SK-N-SH treated with all-trans-retinoic acid at 6 μM for 48 hours (cell line): ENCODE results near the gene OLFML3.

Experiments
- ATAC-seq: fragments of 200-7000 bp; cut with Tn5 transposase; 3 replicates; pipeline ENCODE4 v1.9.1; 2020; ENCODE audit warnings: mild to moderate bottlenecking, moderate library complexity
- ARNTL ChIP-seq: fragments of 450-650 bp; formaldehyde crosslinking; IDR thresholded peaks from 2 replicates; pipeline ENCODE4 v1.5.0; 2020; ENCODE audit warnings: low read depth, mild to moderate bottlenecking, moderate library complexity, borderline replicate concordance
- BACH2 ChIP-seq: fragments of 250-450 bp; sonication (Bioruptor Pico); IDR thresholded peaks from 2 replicates; pipeline ENCODE4 v1.9.0; 2021; ENCODE audit warnings: mild to moderate bottlenecking, borderline replicate concordance
- CSDC2 ChIP-seq: fragments of 250-450 bp; sonication (Bioruptor Pico); IDR thresholded peaks from 2 replicates; pipeline ENCODE4 v1.5.0; 2020; ENCODE audit warnings: mild to moderate bottlenecking, moderate library complexity
- ESRRG ChIP-seq: fragments of 250-450 bp; sonication (Bioruptor Pico); IDR thresholded peaks from 2 replicates; pipeline ENCODE4 v1.6.1; 2021; ENCODE audit warnings: mild to moderate bottlenecking
- GLIS3 ChIP-seq: fragments of 250-450 bp; sonication (Bioruptor Pico); IDR thresholded peaks from 2 replicates; pipeline ENCODE4 v1.5.0; 2020; ENCODE audit warnings: mild to moderate bottlenecking, moderate library complexity
- ISL1 ChIP-seq: fragments of 250-450 bp; sonication (Bioruptor Pico); IDR thresholded peaks from 2 replicates; pipeline ENCODE4 v2.1.2; 2022; ENCODE audit warnings: mild to moderate bottlenecking, moderate library complexity
- OSR1 ChIP-seq: fragments of 250-450 bp; sonication (Bioruptor Pico); IDR thresholded peaks from 2 replicates; pipeline ENCODE4 v1.8.0; 2022; ENCODE audit warnings: moderate library complexity, mild to moderate bottlenecking, inconsistent platforms
- PPARA ChIP-seq: fragments of 250-450 bp; sonication (Bioruptor Pico); IDR thresholded peaks from 2 replicates; pipeline ENCODE4 v1.5.0; 2020; ENCODE audit warnings: mild to moderate bottlenecking, borderline replicate concordance
- RARB ChIP-seq: fragments of 250-450 bp; sonication (Bioruptor Pico); IDR thresholded peaks from 2 replicates; pipeline ENCODE4 v1.8.0; 2021; ENCODE audit warnings: mild to moderate bottlenecking, moderate library complexity
- SNAI2 ChIP-seq: fragments of 250-450 bp; sonication (Bioruptor Pico); IDR thresholded peaks from 2 replicates; pipeline ENCODE4 v1.5.0; 2020; ENCODE audit warnings: mild to moderate bottlenecking, moderate library complexity
- TCF4 ChIP-seq: fragments of 250-450 bp; sonication (Bioruptor Pico); IDR thresholded peaks from 2 replicates; pipeline ENCODE4 v1.8.0; 2021; ENCODE audit warnings: mild to moderate bottlenecking, moderate library complexity, borderline replicate concordance
- TOX ChIP-seq: fragments of 250-450 bp; sonication (Bioruptor Pico); IDR thresholded peaks from 2 replicates; pipeline ENCODE4 v1.8.0; 2021; ENCODE audit warnings: mild to moderate bottlenecking, moderate library complexity, borderline replicate concordance
- TSHZ2 ChIP-seq: fragments of 250-450 bp; sonication (Bioruptor Pico); IDR thresholded peaks from 2 replicates; pipeline ENCODE4 v1.5.0; 2020; ENCODE audit warnings: mild to moderate bottlenecking, moderate library complexity
- ZC3H10 ChIP-seq: fragments of 250-450 bp; sonication (Bioruptor Pico); IDR thresholded peaks from 2 replicates; pipeline ENCODE4 v1.5.1; 2021; ENCODE audit warnings: mild to moderate bottlenecking, moderate library complexity
- ZFP30 ChIP-seq: fragments of 450-650 bp; formaldehyde crosslinking; IDR thresholded peaks from 2 replicates; pipeline ENCODE4 v1.5.0; 2022; ENCODE audit warnings: mild to moderate bottlenecking, moderate library complexity
- ZNF565 ChIP-seq: fragments of 450-650 bp; formaldehyde crosslinking; conservative IDR thresholded peaks from 2 replicates; pipeline ENCODE4 v1.5.0; 2020; ENCODE audit warnings: low read depth, mild to moderate bottlenecking, moderate library complexity
- ZNF70 ChIP-seq: fragments of 450-650 bp; formaldehyde crosslinking; IDR thresholded peaks from 2 replicates; pipeline ENCODE4 v1.5.0; 2020; ENCODE audit warnings: mild to moderate bottlenecking, moderate library complexity
- ZNF8 ChIP-seq: fragments of 450-650 bp; formaldehyde crosslinking; IDR thresholded peaks from 2 replicates; pipeline ENCODE4 v1.5.0; 2020; ENCODE audit warnings: mild to moderate bottlenecking, moderate library complexity
- TF ChIP-seq, protein P1 (sequence below): fragments of 250-450 bp; sonication (Bioruptor Pico); IDR thresholded peaks from 2 replicates; pipeline ENCODE4 v1.8.0; 2021; ENCODE audit warnings: low read depth, mild to moderate bottlenecking, moderate library complexity, borderline replicate concordance
- TF ChIP-seq, protein P2 (sequence below): fragments of 250-450 bp; sonication (Bioruptor Pico); IDR thresholded peaks from 2 replicates; pipeline ENCODE4 v1.5.1; 2021; ENCODE audit warnings: mild to moderate bottlenecking, moderate library complexity
- TF ChIP-seq, protein P3 (sequence below): fragments of 250-450 bp; sonication (Bioruptor Pico); IDR thresholded peaks from 2 replicates; pipeline ENCODE4 v1.8.0; 2020; ENCODE audit warnings: mild to moderate bottlenecking, moderate library complexity, borderline replicate concordance
- TF ChIP-seq, protein P4 (sequence below): fragments of 250-450 bp; sonication (Bioruptor Pico); IDR thresholded peaks from 2 replicates; pipeline ENCODE4 v1.5.1; 2020; ENCODE audit warnings: low read depth, mild to moderate bottlenecking, moderate library complexity

The OLFML3 gene

DNA sequence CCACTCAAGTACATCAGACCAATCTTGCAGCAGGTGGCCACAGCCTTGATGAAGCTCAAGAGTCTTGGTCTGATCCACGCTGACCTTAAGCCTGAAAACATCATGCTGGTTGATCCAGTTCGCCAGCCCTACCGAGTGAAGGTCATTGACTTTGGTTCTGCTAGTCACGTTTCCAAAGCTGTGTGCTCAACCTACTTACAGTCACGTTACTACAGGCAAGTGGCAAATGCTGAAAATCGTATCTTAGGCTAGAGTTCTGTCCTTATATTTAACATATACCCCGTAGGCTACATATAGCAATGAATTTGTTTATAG lies 38.1 kb upstream of the OLFML3 start:
- TF ChIP-seq PPARA (no peak), ZC3H10 (CRISPR knock-in tag) (no peak), ZNF565 (CRISPR knock-in tag) (no peak), ESRRG (CRISPR knock-in tag) (no peak), ZFP30 (CRISPR knock-in tag) (no peak), TOX (CRISPR knock-in tag) (no peak), ARNTL (no peak), SNAI2 (CRISPR knock-in tag) (no peak), ISL1 (no peak)
- TF ChIP-seq, protein P1, sequence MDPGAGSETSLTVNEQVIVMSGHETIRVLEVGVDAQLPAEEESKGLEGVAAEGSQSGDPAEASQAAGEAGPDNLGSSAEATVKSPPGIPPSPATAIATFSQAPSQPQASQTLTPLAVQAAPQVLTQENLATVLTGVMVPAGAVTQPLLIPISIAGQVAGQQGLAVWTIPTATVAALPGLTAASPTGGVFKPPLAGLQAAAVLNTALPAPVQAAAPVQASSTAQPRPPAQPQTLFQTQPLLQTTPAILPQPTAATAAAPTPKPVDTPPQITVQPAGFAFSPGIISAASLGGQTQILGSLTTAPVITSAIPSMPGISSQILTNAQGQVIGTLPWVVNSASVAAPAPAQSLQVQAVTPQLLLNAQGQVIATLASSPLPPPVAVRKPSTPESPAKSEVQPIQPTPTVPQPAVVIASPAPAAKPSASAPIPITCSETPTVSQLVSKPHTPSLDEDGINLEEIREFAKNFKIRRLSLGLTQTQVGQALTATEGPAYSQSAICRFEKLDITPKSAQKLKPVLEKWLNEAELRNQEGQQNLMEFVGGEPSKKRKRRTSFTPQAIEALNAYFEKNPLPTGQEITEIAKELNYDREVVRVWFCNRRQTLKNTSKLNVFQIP (CRISPR knock-in tag): no peak
- TF ChIP-seq, protein P2, sequence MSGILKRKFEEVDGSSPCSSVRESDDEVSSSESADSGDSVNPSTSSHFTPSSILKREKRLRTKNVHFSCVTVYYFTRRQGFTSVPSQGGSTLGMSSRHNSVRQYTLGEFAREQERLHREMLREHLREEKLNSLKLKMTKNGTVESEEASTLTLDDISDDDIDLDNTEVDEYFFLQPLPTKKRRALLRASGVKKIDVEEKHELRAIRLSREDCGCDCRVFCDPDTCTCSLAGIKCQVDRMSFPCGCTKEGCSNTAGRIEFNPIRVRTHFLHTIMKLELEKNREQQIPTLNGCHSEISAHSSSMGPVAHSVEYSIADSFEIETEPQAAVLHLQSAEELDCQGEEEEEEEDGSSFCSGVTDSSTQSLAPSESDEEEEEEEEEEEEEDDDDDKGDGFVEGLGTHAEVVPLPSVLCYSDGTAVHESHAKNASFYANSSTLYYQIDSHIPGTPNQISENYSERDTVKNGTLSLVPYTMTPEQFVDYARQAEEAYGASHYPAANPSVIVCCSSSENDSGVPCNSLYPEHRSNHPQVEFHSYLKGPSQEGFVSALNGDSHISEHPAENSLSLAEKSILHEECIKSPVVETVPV (CRISPR knock-in tag): no peak
- no peak for ATAC-seq

DNA sequence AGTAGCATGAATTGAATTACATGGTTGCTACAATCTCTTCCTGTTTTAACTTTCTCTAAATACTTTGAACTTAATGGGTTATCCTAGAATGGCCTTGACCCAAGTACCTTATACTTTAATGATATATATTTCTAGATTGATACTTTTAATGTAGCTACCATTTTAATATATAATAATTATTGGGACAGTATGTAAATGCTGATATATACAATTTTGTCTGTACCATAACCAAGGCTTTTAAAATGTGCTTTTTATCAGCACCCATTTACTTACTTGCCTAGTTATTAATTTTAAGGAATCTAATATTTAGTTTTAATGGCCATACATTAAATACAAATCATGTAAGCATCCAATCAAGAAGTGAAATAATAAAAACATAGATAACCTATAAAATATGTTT lies 36.7 kb upstream of the OLFML3 start:
- ATAC-seq: no peak
- TF ChIP-seq ISL1: no peak
- TF ChIP-seq, protein P3, sequence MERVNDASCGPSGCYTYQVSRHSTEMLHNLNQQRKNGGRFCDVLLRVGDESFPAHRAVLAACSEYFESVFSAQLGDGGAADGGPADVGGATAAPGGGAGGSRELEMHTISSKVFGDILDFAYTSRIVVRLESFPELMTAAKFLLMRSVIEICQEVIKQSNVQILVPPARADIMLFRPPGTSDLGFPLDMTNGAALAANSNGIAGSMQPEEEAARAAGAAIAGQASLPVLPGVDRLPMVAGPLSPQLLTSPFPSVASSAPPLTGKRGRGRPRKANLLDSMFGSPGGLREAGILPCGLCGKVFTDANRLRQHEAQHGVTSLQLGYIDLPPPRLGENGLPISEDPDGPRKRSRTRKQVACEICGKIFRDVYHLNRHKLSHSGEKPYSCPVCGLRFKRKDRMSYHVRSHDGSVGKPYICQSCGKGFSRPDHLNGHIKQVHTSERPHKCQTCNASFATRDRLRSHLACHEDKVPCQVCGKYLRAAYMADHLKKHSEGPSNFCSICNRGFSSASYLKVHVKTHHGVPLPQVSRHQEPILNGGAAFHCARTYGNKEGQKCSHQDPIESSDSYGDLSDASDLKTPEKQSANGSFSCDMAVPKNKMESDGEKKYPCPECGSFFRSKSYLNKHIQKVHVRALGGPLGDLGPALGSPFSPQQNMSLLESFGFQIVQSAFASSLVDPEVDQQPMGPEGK (CRISPR knock-in tag): no peak
- TF ChIP-seq TSHZ2 (CRISPR knock-in tag): no peak
- no peak for TF ChIP-seq OSR1 (CRISPR knock-in tag)
- no peak for TF ChIP-seq BACH2 (CRISPR knock-in tag)
- no peak for TF ChIP-seq PPARA
- TF ChIP-seq ZNF70 (CRISPR knock-in tag): no peak
- TF ChIP-seq ESRRG (CRISPR knock-in tag): no peak
- no peak for TF ChIP-seq ZFP30 (CRISPR knock-in tag)
- TF ChIP-seq ARNTL: no peak
- TF ChIP-seq, protein P4, sequence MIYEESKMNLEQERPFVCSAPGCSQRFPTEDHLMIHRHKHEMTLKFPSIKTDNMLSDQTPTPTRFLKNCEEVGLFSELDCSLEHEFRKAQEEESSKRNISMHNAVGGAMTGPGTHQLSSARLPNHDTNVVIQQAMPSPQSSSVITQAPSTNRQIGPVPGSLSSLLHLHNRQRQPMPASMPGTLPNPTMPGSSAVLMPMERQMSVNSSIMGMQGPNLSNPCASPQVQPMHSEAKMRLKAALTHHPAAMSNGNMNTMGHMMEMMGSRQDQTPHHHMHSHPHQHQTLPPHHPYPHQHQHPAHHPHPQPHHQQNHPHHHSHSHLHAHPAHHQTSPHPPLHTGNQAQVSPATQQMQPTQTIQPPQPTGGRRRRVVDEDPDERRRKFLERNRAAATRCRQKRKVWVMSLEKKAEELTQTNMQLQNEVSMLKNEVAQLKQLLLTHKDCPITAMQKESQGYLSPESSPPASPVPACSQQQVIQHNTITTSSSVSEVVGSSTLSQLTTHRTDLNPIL (CRISPR knock-in tag): no peak
- TF ChIP-seq, protein P1 (CRISPR knock-in tag): no peak
- TF ChIP-seq TCF4 (CRISPR knock-in tag): no peak
- TF ChIP-seq CSDC2: no peak
- TF ChIP-seq GLIS3 (CRISPR knock-in tag): no peak
- TF ChIP-seq ZNF8: no peak
- TF ChIP-seq RARB (CRISPR knock-in tag): no peak
